HEK293 (cell line): ENCODE data around the gene CFAP43.

Source experiments
- CTCF ChIA-PET: fragments of 350-600 bp; formaldehyde crosslinking; extraction: SDS; loops from one replicate; lab custom pipeline; 2021; ENCODE audit warnings: antibody characterized with exemption; lab: Yijun Ruan, JAX
- POLR2A ChIA-PET: fragments of 300-600 bp; formaldehyde crosslinking; extraction: SDS; loops from one replicate; lab custom pipeline; 2020; ENCODE audit warnings: antibody characterized with exemption, inconsistent platforms; lab: Yijun Ruan, JAX
- H3K27ac ChIP-seq: fragments of 200-500 bp; sonication (Bioruptor generic); 2 replicates; pipeline ENCODE4 v1.5.1; 2014; ENCODE audit warnings: low read depth, low read length, control low read depth, inconsistent platforms; ENCODE audit errors: extremely low read depth
- H3K36me3 ChIP-seq, 2 experiments: fragments of 200-500 bp in 1 of 2; sonication (Bioruptor generic) in 1 of 2; 1 replicate in 1 of 2; 2 replicates in 1 of 2; pipeline ENCODE4 v1.5.1; 2014 to 2017; ENCODE audit warnings: inconsistent platforms in 2 of 2, low read length in 2 of 2; ENCODE audit not compliant: control insufficient read depth in 2 of 2, insufficient read depth in 1 of 2
- H3K4me1 ChIP-seq: fragments of 200-500 bp; sonication (Bioruptor generic); 2 replicates; pipeline ENCODE4 v1.5.1; 2014; ENCODE audit warnings: mild to moderate bottlenecking, low read length, inconsistent platforms; ENCODE audit not compliant: control insufficient read depth, insufficient read depth
- H3K4me3 ChIP-seq: 2 replicates; pipeline ENCODE4 v1.5.1; 2011; ENCODE audit warnings: low read depth, mild to moderate bottlenecking, control low read depth, low read length, moderate library complexity
- H3K9me3 ChIP-seq: fragments of 200-500 bp; sonication (Bioruptor generic); 2 replicates; pipeline ENCODE4 v1.5.1; 2014; ENCODE audit warnings: low read depth, low read length, inconsistent platforms; ENCODE audit not compliant: control insufficient read depth, insufficient read depth
- BCL11A ChIP-seq: fragments of 450-650 bp; formaldehyde crosslinking; IDR thresholded peaks from 2 replicates; pipeline ENCODE4 v1.5.1; 2016; ENCODE audit warnings: low read depth, missing biosample characterization, missing genetic modification characterization
- ELK4 ChIP-seq: IDR thresholded peaks from 2 replicates; pipeline ENCODE4 v1.6.1; 2011; ENCODE audit warnings: mild to moderate bottlenecking, low read depth, low read length, borderline replicate concordance
- GLIS1 ChIP-seq: fragments of 450-650 bp; formaldehyde crosslinking; IDR thresholded peaks from 2 replicates; pipeline ENCODE4 v1.5.1; 2016; ENCODE audit warnings: missing biosample characterization, missing genetic modification characterization
- KLF17 ChIP-seq: fragments of 450-650 bp; formaldehyde crosslinking; IDR thresholded peaks from 2 replicates; pipeline ENCODE4 v1.5.1; 2016; ENCODE audit warnings: missing biosample characterization, missing genetic modification characterization
- OVOL3 ChIP-seq: fragments of 450-650 bp; formaldehyde crosslinking; IDR thresholded peaks from 2 replicates; pipeline ENCODE4 v1.5.1; 2016; ENCODE audit warnings: missing biosample characterization, missing genetic modification characterization
- PRDM10 ChIP-seq: fragments of 450-650 bp; formaldehyde crosslinking; IDR thresholded peaks from 2 replicates; pipeline ENCODE4 v1.5.1; 2016; ENCODE audit warnings: missing biosample characterization, missing genetic modification characterization
- SP3 ChIP-seq: fragments of 450-650 bp; formaldehyde crosslinking; IDR thresholded peaks from 2 replicates; pipeline ENCODE4 v1.5.1; 2016; ENCODE audit warnings: missing biosample characterization, missing genetic modification characterization
- TCF7L2 ChIP-seq: IDR thresholded peaks from 2 replicates; pipeline ENCODE4 v1.6.1; 2011; ENCODE audit warnings: low read depth, mild to moderate bottlenecking, inconsistent platforms, low read length, moderate library complexity, borderline replicate concordance
- TSHZ1 ChIP-seq: fragments of 450-650 bp; formaldehyde crosslinking; IDR thresholded peaks from 2 replicates; pipeline ENCODE4 v1.5.1; 2016; ENCODE audit warnings: missing biosample characterization, missing genetic modification characterization, borderline replicate concordance
- ZFP69B ChIP-seq: fragments of 450-650 bp; formaldehyde crosslinking; IDR thresholded peaks from 2 replicates; pipeline ENCODE4 v1.5.1; 2016; ENCODE audit warnings: missing biosample characterization, missing genetic modification characterization
- ZNF202 ChIP-seq: fragments of 450-650 bp; formaldehyde crosslinking; IDR thresholded peaks from 2 replicates; pipeline ENCODE4 v1.5.1; 2016; ENCODE audit warnings: missing biosample characterization, missing genetic modification characterization, borderline replicate concordance
- ZNF366 ChIP-seq: fragments of 450-650 bp; formaldehyde crosslinking; conservative IDR thresholded peaks from 2 replicates; pipeline ENCODE4 v1.5.1; 2016; ENCODE audit warnings: missing biosample characterization, missing genetic modification characterization
- ZNF654 ChIP-seq: fragments of 450-650 bp; formaldehyde crosslinking; IDR thresholded peaks from 2 replicates; pipeline ENCODE4 v1.5.1; 2016; ENCODE audit warnings: low read depth, missing biosample characterization, missing genetic modification characterization
- ZNF660 ChIP-seq: fragments of 450-650 bp; IDR thresholded peaks from 2 replicates; pipeline ENCODE4 v1.5.1; 2018; ENCODE audit warnings: missing biosample characterization, mild to moderate bottlenecking, missing genetic modification characterization
- ZNF747 ChIP-seq: fragments of 450-650 bp; formaldehyde crosslinking; IDR thresholded peaks from 2 replicates; pipeline ENCODE4 v1.5.1; 2016; ENCODE audit warnings: missing biosample characterization, missing genetic modification characterization
- ZNF837 ChIP-seq: fragments of 450-650 bp; formaldehyde crosslinking; IDR thresholded peaks from 2 replicates; pipeline ENCODE4 v1.5.1; 2016; ENCODE audit warnings: missing biosample characterization, missing genetic modification characterization
- ZSCAN18 ChIP-seq: fragments of 450-650 bp; formaldehyde crosslinking; IDR thresholded peaks from 2 replicates; pipeline ENCODE4 v1.5.1; 2016; ENCODE audit warnings: missing biosample characterization, missing genetic modification characterization
- ZSCAN30 ChIP-seq: fragments of 450-650 bp; IDR thresholded peaks from 2 replicates; pipeline ENCODE4 v1.5.1; 2018; ENCODE audit warnings: missing biosample characterization, mild to moderate bottlenecking, missing genetic modification characterization, moderate library complexity

The CFAP43 gene

GRCh38 chr10:104218751-104219150 lies 13.4 kb downstream of the CFAP43 start:
- POLR2A ChIA-PET, result interaction anchor here (0.6 kb wide), 1 partner anchor 93 kb away, joined by 3 read pairs; no protein-coding TSS in a partner anchor
- Histone ChIP-seq H3K36me3 (no peaks in the 10 kb centered on the region), H3K4me3 (no peak overlapping the region), H3K9me3 (no peaks in the 10 kb centered on the region), H3K4me1 (no peaks in the 10 kb centered on the region), H3K27ac (no peak overlapping the region)
- no peak for TF ChIP-seq TCF7L2
- CTCF ChIA-PET, result no interaction called here

GRCh38 chr10:104216631-104217030 lies 15.5 kb downstream of the CFAP43 start:
- Histone ChIP-seq H3K27ac (no peak overlapping the region), H3K9me3 (no peaks in the 10 kb centered on the region), H3K4me1 (no peaks in the 10 kb centered on the region), H3K36me3 (no peaks in the 10 kb centered on the region), H3K4me3 (no peak overlapping the region)
- POLR2A ChIA-PET, result interaction anchor here (1.1 kb wide), 1 partner anchor 12 kb away, joined by 4 read pairs; no protein-coding TSS in a partner anchor
- no peak for TF ChIP-seq BCL11A (tag by site-specific recombination)
- no peak for TF ChIP-seq TSHZ1 (tag by site-specific recombination)
- TF ChIP-seq PRDM10 (tag by site-specific recombination), result no peak
- CTCF ChIA-PET, result interaction anchor here (0.9 kb wide), 1 partner anchor 172 kb away, joined by 4 read pairs; no protein-coding TSS in a partner anchor

GRCh38 chr10:104209575-104210198 lies 22.5 kb downstream of the CFAP43 start:
- POLR2A ChIA-PET, result no interaction called here
- H3K4me1 ChIP-seq, result no peaks in the 10 kb centered on the region
- 0 out of 2 replicates have a peak, but pooled peaks have one; percentile 24 for TF ChIP-seq GLIS1
- TF ChIP-seq ZNF660, result peak; percentile 71
- no peak for TF ChIP-seq ZSCAN30
- TF ChIP-seq KLF17 (tag by site-specific recombination), result no peak
- TF ChIP-seq ELK4, result no peak
- TF ChIP-seq SP3 (tag by site-specific recombination), result no peak
- TF ChIP-seq ZNF366, result no peak
- no peak for TF ChIP-seq ZSCAN18
- no peak for TF ChIP-seq ZNF747 (tag by site-specific recombination)
- no peak for TF ChIP-seq ZNF837 (tag by site-specific recombination)
- TF ChIP-seq ZFP69B (tag by site-specific recombination), result no peak
- peak; percentile 77 for TF ChIP-seq ZNF654 (tag by site-specific recombination)
- no peak for TF ChIP-seq OVOL3 (tag by site-specific recombination)
- TF ChIP-seq ZNF202, result no peak
- H3K36me3 ChIP-seq, result no peaks in the 10 kb centered on the region
- CTCF ChIA-PET, result interaction anchor here (0.9 to 1.5 kb wide), 4 partner anchors 83 to 325 kb away, joined by 3 to 6 read pairs (median 4); no protein-coding TSS in a partner anchor
- no peak overlapping the region for H3K4me3 ChIP-seq
- no peak overlapping the region for H3K27ac ChIP-seq
- H3K9me3 ChIP-seq, result no peaks in the 10 kb centered on the region
